Fibroblast of lung (primary cell): Measurements from ENCODE around the gene UBE2S. TPM values are rescaled to one million over a fixed set of nuclear protein-coding genes. Genes with fewer than 3 reads are reported as not detected.

Source experiments
- DNase-seq, 2 donors: peaks; one replicate each; pipeline versions ENCODE4 v3.0.0 to v3.0.0-alpha.2; 2010; ENCODE audit warnings: low read depth in 2 of 2
- H2AFZ ChIP-seq: 2 replicates; pipeline ENCODE4 v1.5.1; 2012; ENCODE audit warnings: low read length, control low read depth, inconsistent platforms
- H3K27ac ChIP-seq: 2 replicates; pipeline ENCODE4 v1.5.1; 2011; ENCODE audit warnings: low read length, control low read depth; ENCODE audit not compliant: insufficient read depth
- H3K27me3 ChIP-seq: 2 replicates; pipeline ENCODE4 v1.5.1; 2011; ENCODE audit warnings: mild to moderate bottlenecking, low read length; ENCODE audit not compliant: control insufficient read depth, insufficient read depth
- H3K36me3 ChIP-seq: 2 replicates; pipeline ENCODE4 v1.5.1; 2011; ENCODE audit warnings: low read length; ENCODE audit not compliant: control insufficient read depth, insufficient read depth
- H3K4me1 ChIP-seq: 2 replicates; pipeline ENCODE4 v1.5.1; 2011; ENCODE audit warnings: low read length; ENCODE audit not compliant: control insufficient read depth, insufficient read depth; ENCODE audit errors: extremely low read depth
- H3K4me2 ChIP-seq: 2 replicates; pipeline ENCODE4 v1.5.1; 2011; ENCODE audit warnings: low read length, control low read depth; ENCODE audit not compliant: insufficient read depth; ENCODE audit errors: extremely low read depth
- H3K4me3 ChIP-seq, 4 experiments: fragments of 200-600 bp in 1 of 4; sonication (generic) in 1 of 4; replicated peaks in 1 of 4; 2 replicates each; pipeline ENCODE4 v1.5.1; 2011 to 2016; ENCODE audit warnings: low read length in 4 of 4, low read depth in 3 of 4, mild to moderate bottlenecking in 3 of 4, control low read depth in 2 of 4, inconsistent platforms in 1 of 4, mixed read lengths in 1 of 4; ENCODE audit not compliant: insufficient read depth in 1 of 4; ENCODE audit errors: control extremely low read depth in 1 of 4
- H3K79me2 ChIP-seq: 2 replicates; pipeline ENCODE4 v1.5.1; 2012; ENCODE audit warnings: mild to moderate bottlenecking, low read length, inconsistent platforms; ENCODE audit not compliant: control insufficient read depth, insufficient read depth
- H3K9ac ChIP-seq: 2 replicates; pipeline ENCODE4 v1.5.1; 2011; ENCODE audit warnings: mild to moderate bottlenecking, low read length, control low read depth; ENCODE audit not compliant: insufficient read depth
- H3K9me3 ChIP-seq: 2 replicates; pipeline ENCODE4 v1.5.1; 2012; ENCODE audit warnings: low read depth, low read length; ENCODE audit not compliant: control insufficient read depth, insufficient read depth
- H4K20me1 ChIP-seq: 2 replicates; pipeline ENCODE4 v1.5.1; 2011; ENCODE audit warnings: low read length; ENCODE audit not compliant: control insufficient read depth, insufficient read depth; ENCODE audit errors: extremely low read depth
- EZH2 ChIP-seq: IDR thresholded peaks from 2 replicates; pipeline ENCODE4 v1.5.1; 2012; ENCODE audit warnings: low read length, control low read depth, mild to moderate bottlenecking; ENCODE audit errors: missing control alignments
- polyA plus RNA-seq, 2 donors: library from polyadenylated mRNA; depleted of rRNA in 1 of 2; stranded (reverse) in 1 of 2; unstranded in 1 of 2; fragments of >200 nt; gene quantifications; 2 replicates each; pipeline ENCODE4 v1.2.1, GENCODE V29; 2011 to 2012; ENCODE audit warnings: missing spikeins in 1 of 2
- total RNA-seq: library from RNA; depleted of rRNA; stranded (reverse); fragments of >200 nt; gene quantifications from 2 replicates; pipeline ENCODE4 v1.2.1, GENCODE V29; 2014
- TF ChIP-seq, protein P1 (sequence below), 2 donors: IDR thresholded peaks in 1 of 2; conservative IDR thresholded peaks in 1 of 2; 1 replicate in 1 of 2; 2 replicates in 1 of 2; pipeline ENCODE4 v1.5.1; 2011 to 2012; ENCODE audit warnings: low read length in 2 of 2, control low read depth in 1 of 2, inconsistent platforms in 1 of 2, low read depth in 1 of 2, mild to moderate bottlenecking in 1 of 2

UBE2S gene
- total and polyA plus RNA-seq, 2 donors (not counting 1 experiment from before 2014, with no cell fraction given): 25.4 to 41.0 TPM

DNA sequence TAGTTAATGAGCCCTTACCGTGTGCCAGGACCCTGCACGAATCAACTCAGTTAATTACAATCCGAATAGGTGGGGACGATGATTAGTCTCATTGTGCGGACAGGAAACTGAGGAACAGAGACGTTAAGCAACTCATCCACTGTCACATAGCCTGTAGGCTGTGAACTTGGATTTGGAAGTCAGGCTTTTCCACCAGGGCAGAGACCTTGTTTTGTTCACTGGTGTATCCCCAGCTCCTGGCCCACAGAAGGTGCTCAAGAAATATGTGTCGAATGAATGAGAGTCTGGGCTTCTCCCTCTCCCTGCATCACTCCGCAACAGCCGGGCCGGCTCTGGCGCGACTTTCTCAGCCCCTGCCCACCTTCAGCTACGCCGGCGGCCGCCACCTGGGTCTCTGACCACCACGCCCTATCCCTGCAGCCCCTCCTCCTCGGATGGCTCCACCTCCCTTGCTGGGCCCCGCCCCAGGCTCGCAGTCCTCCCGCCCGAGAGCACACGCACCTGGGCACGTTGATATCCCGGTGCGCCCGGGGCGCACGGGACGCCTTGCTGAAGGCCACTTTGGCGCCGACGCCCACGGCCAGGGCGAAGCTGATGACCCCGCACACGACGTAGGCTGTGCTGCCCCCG, 34.2 kb upstream of the UBE2S start:
- peak; percentile 98 for TF ChIP-seq EZH2
- TF ChIP-seq, protein P1, sequence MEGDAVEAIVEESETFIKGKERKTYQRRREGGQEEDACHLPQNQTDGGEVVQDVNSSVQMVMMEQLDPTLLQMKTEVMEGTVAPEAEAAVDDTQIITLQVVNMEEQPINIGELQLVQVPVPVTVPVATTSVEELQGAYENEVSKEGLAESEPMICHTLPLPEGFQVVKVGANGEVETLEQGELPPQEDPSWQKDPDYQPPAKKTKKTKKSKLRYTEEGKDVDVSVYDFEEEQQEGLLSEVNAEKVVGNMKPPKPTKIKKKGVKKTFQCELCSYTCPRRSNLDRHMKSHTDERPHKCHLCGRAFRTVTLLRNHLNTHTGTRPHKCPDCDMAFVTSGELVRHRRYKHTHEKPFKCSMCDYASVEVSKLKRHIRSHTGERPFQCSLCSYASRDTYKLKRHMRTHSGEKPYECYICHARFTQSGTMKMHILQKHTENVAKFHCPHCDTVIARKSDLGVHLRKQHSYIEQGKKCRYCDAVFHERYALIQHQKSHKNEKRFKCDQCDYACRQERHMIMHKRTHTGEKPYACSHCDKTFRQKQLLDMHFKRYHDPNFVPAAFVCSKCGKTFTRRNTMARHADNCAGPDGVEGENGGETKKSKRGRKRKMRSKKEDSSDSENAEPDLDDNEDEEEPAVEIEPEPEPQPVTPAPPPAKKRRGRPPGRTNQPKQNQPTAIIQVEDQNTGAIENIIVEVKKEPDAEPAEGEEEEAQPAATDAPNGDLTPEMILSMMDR (conservative IDR thresholded peaks at IDR 0.05 in 1 of 2, IDR thresholded peaks at IDR 0.05 in 1 of 2; ENCODE audit: low read depth in 1 of 2, low read length in 2 of 2): no peak

DNA sequence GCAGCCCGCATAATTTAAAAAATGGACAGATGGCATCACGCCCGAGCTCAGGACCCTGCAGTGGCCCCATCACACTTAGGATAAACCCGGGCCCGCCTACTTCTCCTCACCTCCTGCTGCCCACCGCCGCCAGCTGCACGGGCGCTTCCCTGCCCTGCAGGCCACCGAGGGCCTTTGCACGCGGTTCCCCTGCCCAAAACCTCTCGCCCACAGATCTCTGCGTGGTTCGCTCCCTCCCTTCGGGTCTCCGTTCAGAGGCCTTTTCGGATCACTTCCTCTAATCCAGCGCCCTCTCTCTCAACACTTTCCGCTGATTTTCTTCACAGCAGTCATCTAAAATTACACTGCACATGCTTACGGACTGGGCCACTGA, 33.7 kb upstream of the UBE2S start:
- H3K4me3 ChIP-seq: no peak overlapping the region
- no peak overlapping the region for H3K27ac ChIP-seq
- H3K4me1 ChIP-seq: no peaks in the 10 kb centered on the region
- peaks cover 44% of the 10 kb centered on the region for H3K27me3 ChIP-seq
- TF ChIP-seq, protein P1 (conservative IDR thresholded peaks at IDR 0.05 in 1 of 2, IDR thresholded peaks at IDR 0.05 in 1 of 2; ENCODE audit: low read depth in 1 of 2, low read length in 2 of 2): no peak
- no peak for TF ChIP-seq EZH2
- no peaks in the 10 kb centered on the region for H3K79me2 ChIP-seq
- H2AFZ ChIP-seq: no peak overlapping the region
- no peak overlapping the region for H3K4me2 ChIP-seq
- H3K9me3 ChIP-seq: no peaks in the 10 kb centered on the region
- no peaks in the 10 kb centered on the region for H4K20me1 ChIP-seq
- H3K9ac ChIP-seq: no peak overlapping the region
- H3K36me3 ChIP-seq: no peaks in the 10 kb centered on the region
- DNase-seq: no peak

More for the DNA sequence above, 34.2 kb upstream of the UBE2S start:
- H3K27me3 ChIP-seq: peaks cover 44% of the 10 kb centered on the region
- no peak for DNase-seq
- H3K4me1 ChIP-seq: no peaks in the 10 kb centered on the region
- no peaks in the 10 kb centered on the region for H3K9me3 ChIP-seq
- no peak overlapping the region for H3K27ac ChIP-seq
- no peak overlapping the region for H2AFZ ChIP-seq
- H3K4me3 ChIP-seq: no peak overlapping the region
- no peak overlapping the region for H3K9ac ChIP-seq
- H4K20me1 ChIP-seq: no peaks in the 10 kb centered on the region
- no peaks in the 10 kb centered on the region for H3K79me2 ChIP-seq
- no peaks in the 10 kb centered on the region for H3K36me3 ChIP-seq
- no peak overlapping the region for H3K4me2 ChIP-seq

DNA sequence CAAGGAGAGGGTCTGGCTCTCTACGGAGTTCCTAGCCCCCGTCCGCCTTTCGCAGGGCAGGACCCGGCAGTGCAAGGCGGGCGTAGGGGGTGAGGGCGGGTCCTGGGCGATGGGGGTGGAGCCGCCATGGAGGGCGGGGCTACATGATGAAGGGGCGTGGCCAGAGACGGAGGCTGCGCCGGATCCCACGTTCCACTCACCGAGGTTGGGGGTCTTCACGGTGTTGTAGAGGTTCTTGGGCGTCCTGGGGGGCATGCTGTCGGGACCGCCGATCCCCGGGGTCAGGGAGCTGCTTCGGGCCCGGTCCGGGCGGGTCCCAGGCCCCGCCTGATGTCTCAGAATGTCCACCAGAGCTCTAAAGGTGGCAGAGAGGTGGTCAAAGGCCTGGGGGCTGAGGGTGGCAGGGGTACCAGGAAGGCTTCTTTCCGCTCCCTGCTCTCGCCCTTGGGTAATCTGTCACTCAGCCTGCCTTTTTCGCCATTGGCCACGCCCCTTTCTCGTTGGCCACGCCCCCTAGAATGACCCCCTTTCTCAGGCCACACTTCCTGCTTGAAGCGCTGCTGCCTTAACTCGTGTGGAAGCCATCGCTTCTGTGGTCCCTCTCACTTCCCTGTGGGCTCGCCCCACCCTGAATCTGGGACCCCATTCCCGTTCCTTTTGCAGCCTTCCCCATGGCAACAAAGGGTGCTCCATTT, 33.0 kb upstream of the UBE2S start:
- Histone ChIP-seq H3K9me3 (no peaks in the 10 kb centered on the region), H3K9ac (no peak overlapping the region), H3K27ac (no peak overlapping the region), H2AFZ (no peak overlapping the region), H3K4me1 (no peaks in the 10 kb centered on the region), H3K79me2 (no peaks in the 10 kb centered on the region), H3K27me3 (peaks cover 44% of the 10 kb centered on the region), H3K4me2 (no peak overlapping the region), H3K4me3 (no peak overlapping the region), H4K20me1 (no peaks in the 10 kb centered on the region), H3K36me3 (no peaks in the 10 kb centered on the region)
- TF ChIP-seq EZH2: peak; percentile 51
- TF ChIP-seq, protein P1 (conservative IDR thresholded peaks at IDR 0.05 in 1 of 2, IDR thresholded peaks at IDR 0.05 in 1 of 2; ENCODE audit: low read depth in 1 of 2, low read length in 2 of 2): no peak
- no peak for DNase-seq
